ENCODE measurements around the gene MAP4K2. TPM values are rescaled to one million over a fixed set of nuclear protein-coding genes. Genes with fewer than 3 reads are reported as not detected.

MAP4K2 gene
- total and polyA plus RNA-seq, 2 donors from 2014 or later: 12.5 to 15.4 TPM

GRCh38 chr11:64787526-64788320 lies 15.3 kb downstream of the MAP4K2 start:
- FAIRE-seq (no peak), DNase-seq (peak in 4 of 5 donors; percentile 52 to 79 (median 56))
- TF ChIP-seq CTCF (IDR thresholded peaks at IDR 0.05; ENCODE audit: borderline replicate concordance, extremely low read depth, insufficient read depth): peak; percentile 60
- Histone ChIP-seq H3K27ac (ENCODE audit: low read depth in 2 of 2, low read length in 2 of 2) (no peak overlapping the region), H3K4me1 (ENCODE audit: control insufficient read depth in 2 of 3, insufficient read depth in 2 of 3, low read depth in 1 of 3, low read length in 3 of 3) (no peaks in the 10 kb centered on the region), H3K9ac (ENCODE audit: low read length in 3 of 3) (no peak overlapping the region), H3K4me3 (ENCODE audit: low read length in 3 of 3) (no peak overlapping the region), H3K36me3 (ENCODE audit: control insufficient read depth in 2 of 3, insufficient read depth in 3 of 3, low read length in 3 of 3) (peaks cover 0 to 2% (median 0%) of the 10 kb centered on the region in 3 donors), H3K9me3 (ENCODE audit: control insufficient read depth in 2 of 3, insufficient read depth in 1 of 3, low read length in 3 of 3) (no peaks in the 10 kb centered on the region), H3K27me3 (ENCODE audit: control insufficient read depth, insufficient read depth, low read length) (no peaks in the 10 kb centered on the region)
- intact Hi-C loops (cut with DNase I): no loop called here

GRCh38 chr11:64786308-64786707 lies 16.7 kb downstream of the MAP4K2 start:
- Histone ChIP-seq H3K27ac (ENCODE audit: low read depth in 2 of 2, low read length in 2 of 2) (no peak overlapping the region), H3K9ac (ENCODE audit: low read length in 3 of 3) (no peak overlapping the region), H3K27me3 (ENCODE audit: control insufficient read depth, insufficient read depth, low read length) (no peaks in the 10 kb centered on the region), H3K9me3 (ENCODE audit: control insufficient read depth in 2 of 3, insufficient read depth in 1 of 3, low read length in 3 of 3) (no peaks in the 10 kb centered on the region), H3K4me3 (ENCODE audit: low read length in 3 of 3) (no peak overlapping the region), H3K4me1 (ENCODE audit: control insufficient read depth in 2 of 3, insufficient read depth in 2 of 3, low read depth in 1 of 3, low read length in 3 of 3) (no peaks in the 10 kb centered on the region), H3K36me3 (ENCODE audit: control insufficient read depth in 2 of 3, insufficient read depth in 3 of 3, low read length in 3 of 3) (peaks cover 0 to 2% (median 0%) of the 10 kb centered on the region in 3 donors)
- peak in 2 of 5 donors; percentile 28 to 63 for DNase-seq
- intact Hi-C loops (cut with DNase I): no loop called here
- no peak for TF ChIP-seq CTCF (IDR thresholded peaks at IDR 0.05; ENCODE audit: borderline replicate concordance, extremely low read depth, insufficient read depth)
- no peak for FAIRE-seq

- H3K4me3 ChIP-seq (ENCODE audit: low read length in 3 of 3): no peak overlapping the region
- no peak for TF ChIP-seq CTCF (IDR thresholded peaks at IDR 0.05; ENCODE audit: borderline replicate concordance, extremely low read depth, insufficient read depth)
- no peaks in the 10 kb centered on the region for H3K9me3 ChIP-seq (ENCODE audit: control insufficient read depth in 2 of 3, insufficient read depth in 1 of 3, low read length in 3 of 3)
- no peak for FAIRE-seq
- peak in 2 of 5 donors; percentile 11 to 20 for DNase-seq
- peaks cover 0 to 2% (median 0%) of the 10 kb centered on the region in 3 donors for H3K36me3 ChIP-seq (ENCODE audit: control insufficient read depth in 2 of 3, insufficient read depth in 3 of 3, low read length in 3 of 3)
- H3K4me1 ChIP-seq (ENCODE audit: control insufficient read depth in 2 of 3, insufficient read depth in 2 of 3, low read depth in 1 of 3, low read length in 3 of 3): no peaks in the 10 kb centered on the region
- no peaks in the 10 kb centered on the region for H3K27me3 ChIP-seq (ENCODE audit: control insufficient read depth, insufficient read depth, low read length)
- intact Hi-C loops (cut with DNase I): no loop called here
- H3K9ac ChIP-seq (ENCODE audit: low read length in 3 of 3): no peak overlapping the region
- no peak overlapping the region for H3K27ac ChIP-seq (ENCODE audit: low read depth in 2 of 2, low read length in 2 of 2)
Observed at GRCh38 chr11:64784813-64785581, 18.0 kb downstream of the MAP4K2 start.

All from kidney (tissue), 14 donors.